ENCODE data around the gene MINDY4.

MINDY4 gene

DNA sequence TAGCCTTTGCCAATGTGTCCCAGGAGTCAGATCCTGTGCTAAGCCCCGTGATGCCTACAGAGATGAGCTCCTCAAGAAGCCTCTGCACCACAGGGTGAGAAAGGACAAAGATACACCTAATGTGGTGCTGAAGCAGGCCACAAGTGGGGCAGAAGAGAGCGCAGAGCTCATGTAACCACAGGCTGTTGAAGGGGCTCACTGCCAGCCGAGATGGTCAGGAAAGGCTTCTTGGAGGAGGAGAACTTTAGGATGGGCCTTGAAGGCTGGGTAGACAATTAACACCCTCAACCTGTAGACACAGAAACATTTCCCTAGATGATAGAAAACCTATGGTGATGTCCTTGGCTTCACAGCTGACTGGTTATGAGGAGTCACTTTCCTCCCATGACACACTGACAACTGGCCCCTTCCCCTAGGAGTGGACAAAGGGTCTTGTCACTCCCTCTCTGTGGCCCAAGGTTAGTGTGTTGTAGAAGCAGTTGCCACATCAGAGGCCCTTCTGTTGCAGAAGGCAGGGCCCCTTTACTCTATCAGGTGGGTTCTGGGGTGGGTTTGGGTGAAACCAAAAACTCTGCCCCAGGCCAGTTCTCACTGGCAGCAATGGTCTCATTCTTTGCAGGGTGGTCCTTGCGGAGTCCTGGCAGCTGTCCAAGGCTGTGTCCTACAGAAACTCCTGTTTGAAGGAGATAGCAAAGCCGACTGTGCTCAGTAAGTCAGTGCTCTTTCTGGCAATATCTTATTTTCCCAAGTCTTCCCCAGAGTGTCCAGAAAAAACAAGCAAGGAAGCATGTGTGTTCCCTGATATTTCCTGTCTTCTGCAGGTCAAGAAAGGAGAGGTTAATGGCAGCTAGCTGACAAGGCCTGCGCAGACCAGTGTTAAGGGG, 69.2 kb downstream of the MINDY4 start:
- DNase-seq, result no peak

DNA sequence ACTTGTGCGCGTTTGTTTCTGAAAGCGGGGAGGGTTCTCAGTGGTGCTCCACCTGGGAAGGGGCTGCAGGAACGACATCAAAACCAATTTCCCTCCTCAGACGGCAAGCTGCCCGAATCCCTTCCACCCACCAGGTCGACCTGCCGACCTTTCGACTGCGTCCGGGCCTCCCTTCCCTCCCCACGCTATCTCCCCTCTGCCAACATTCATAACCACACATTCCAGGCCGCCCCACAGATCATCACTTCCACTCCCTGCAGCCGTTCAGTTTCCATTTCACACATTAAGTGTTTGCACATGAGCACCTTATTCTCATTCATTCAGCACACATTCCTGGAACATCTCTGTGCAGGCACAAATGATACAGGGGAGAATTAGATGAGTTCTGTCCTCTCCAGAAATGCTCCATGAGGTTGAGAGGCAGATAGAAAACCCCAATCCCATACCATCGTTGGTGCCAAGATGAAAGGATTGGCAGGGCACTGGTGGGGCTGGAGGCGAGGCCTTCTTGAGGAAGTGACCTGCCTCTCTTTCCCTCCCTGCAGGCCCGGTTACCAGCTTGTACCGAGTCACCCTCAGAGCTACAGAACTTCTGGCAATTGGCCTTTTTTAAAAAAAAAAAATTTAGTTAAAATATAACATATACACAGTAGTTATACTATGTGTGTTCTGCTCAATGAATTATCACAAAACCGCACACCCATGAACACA, 70.0 kb downstream of the MINDY4 start:
- no peak for DNase-seq

DNA sequence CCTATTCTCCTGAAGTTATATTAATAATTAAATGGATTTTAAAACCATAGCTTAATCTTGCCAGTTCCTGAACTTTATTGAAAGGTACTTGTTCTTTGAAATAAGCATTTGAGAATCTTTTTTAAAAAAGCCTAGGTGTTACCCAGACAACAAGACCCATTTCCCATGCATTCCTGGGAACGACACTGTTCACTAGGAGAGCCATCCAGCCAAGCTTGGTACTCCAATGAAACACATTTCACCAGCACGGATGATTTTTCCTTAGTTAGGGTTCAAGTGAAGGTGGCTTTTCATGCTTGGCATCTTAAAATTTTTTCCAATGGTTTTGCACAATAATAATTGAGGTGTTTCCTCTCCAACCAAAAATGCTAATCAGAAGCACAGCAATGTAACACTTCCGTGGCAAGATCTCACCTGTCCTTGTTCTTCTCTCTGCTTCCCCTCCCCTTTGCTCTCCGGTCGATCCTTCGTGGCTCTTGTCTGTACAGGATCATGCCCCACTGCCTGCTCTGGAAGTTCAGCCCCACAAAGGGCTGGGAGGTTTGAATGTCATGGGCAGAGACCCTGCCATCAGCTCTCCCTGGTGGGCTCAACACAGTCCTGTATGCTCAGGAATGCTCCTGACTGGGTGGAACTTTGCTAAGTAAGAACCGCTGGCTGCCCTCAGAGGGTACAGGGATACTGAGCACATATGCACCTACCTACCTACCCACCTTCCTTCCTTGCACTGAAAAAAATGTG, 70.8 kb downstream of the MINDY4 start:
- DNase-seq, result no peak

DNA sequence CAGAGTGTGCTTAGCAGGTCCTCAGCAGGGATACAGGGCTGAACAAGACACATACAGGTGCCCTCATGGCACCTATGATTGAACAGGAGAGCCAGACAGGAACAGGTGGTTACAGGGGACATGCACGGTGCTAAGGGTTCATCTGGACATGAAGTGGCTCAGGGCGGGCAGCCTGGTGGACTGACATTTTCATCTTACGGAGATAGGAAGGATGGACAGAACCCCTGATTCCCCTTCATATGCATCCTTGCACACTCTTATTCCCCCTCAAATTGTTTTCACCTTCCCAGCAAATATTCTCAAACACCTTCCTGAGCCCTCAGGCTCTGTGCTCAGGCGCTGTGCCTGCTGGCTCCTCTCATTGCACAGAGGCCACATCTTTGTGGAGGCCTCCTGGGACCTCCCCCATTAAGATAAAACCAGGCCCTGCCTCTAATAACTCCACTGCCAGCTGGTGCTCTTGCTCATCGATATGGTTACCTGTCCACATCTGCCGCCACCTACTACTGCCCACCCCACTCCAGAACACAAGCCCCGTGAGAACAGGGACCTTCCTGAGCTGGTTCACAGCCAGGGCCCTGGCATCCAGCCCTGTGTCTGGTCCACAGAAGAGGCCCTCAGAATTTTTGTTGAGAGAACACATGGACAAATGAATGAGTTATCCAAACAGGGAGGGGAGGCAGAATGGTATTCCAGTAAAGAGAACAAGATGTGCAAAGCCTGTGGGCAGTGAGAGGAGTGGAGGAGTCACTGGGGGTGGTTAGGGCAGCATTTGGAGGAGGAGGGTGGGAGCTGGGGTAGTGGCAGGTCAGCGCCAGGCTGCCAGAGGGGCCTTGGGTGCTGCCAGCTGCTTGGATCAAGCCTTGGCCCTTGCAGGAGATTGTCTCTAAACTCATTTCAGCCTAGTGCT, 71.6 kb downstream of the MINDY4 start:
- DNase-seq, result no peak

DNA sequence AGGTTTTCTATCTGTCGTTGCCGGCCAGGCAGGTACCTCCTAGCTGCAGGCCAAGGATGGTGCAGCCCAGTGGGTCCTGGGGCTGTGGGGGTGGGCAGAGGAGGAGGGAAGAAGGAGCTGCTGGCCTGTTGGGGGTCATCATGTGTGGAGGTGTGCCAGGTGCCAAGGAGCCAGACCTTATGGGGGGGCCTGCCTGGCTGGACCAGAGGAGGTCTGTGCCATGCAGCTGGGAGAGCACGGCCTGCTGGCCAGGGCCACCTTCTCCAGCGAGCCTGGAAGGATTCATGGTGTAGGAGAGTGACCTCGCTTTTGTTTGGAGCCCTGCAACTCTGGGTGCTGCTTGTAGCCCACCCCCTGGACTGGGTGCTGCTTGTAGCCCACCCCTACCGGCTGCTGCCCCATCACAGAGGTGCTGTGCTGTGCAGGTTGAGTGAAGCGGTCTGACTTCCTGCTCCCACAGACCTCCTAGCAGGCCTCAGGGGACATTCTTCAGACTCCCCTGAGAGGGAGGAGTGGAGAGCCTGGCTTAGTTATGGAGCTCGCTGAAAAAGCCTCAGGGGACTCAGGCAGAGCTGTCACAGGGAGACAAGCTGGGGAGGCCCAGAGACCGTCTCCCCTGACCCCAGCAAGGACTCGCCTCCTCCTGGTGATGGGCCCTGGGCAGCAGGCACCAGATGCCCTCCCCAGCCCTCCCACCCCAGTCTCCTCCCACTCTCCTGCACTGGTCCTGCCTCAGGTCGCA, 72.7 kb downstream of the MINDY4 start:
- no peak for DNase-seq

DNA sequence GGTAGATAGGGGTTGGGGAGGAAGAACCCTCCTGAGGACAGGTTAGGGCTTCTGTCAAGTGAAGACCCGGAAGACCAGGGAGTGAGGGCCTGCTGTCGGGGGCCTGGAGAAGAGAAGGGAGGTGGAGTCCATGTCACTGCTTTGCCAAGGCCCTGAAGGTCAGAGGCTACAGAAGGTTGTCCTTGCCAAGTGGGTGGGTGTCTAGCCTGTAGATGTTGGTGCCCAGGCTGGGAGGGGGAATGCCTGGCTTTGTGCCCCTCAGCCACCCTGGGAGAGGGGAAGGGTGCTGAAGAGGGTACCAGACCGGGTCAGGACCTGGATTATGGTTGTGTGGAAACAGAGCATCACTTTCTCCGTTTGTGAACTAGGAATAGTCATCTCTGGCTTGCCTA, 73.3 kb downstream of the MINDY4 start:
- DNase-seq, result no peak

DNA sequence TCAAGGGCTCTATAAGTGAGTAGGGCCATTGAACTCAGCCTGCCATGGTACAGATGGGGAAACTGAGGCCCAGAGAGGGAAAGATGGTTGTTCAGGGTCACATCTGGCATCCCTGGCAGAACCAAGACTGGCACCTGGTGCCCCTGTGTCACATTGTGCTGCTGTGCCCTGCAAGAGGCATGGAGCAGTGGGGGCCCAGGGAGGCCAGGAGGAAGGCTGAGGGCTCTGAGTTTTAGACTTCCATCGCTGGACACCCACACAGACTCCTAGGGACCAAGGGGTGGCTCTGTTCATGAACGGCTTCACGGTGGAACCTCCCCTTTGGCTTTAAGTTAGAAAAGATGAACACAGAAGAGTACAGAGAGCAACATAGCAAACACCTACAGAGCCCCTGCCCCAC, 73.7 kb downstream of the MINDY4 start:
- DNase-seq, result no peak

DNA sequence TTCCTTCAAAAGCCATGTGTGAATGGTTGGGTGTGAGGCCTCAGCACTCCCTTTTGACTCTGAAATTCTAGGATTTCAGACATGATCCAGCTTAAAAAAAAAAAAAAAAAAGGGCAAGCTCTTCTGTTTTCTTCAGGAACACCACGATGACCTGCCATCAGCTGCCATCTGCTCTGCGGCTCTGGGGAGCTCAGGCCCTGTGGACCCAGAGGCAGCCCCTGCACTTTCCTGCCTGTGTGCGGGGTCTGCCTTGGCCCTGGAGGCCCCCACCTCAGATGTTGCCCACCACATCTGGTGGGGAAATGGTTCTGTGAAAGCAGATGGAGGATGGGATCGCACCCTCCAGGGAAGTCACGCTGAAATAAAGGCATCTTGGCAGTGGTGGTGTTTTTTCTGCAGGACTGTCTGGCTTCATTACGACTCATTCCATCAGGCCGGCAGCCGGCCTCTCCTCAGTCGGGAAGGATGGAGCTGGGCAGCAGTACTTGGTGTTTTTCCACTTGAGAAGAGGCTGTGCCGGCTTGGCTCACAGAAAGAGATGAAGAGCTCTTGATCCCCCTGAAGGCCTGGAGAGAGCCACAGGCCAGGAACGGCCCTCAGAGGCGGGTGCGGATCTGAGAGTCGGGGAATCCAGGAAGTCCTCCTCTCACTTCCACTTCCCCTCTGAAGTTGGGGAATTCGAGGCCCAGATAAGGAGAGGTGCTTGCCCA, 74.4 kb downstream of the MINDY4 start:
- DNase-seq, result no peak

DNA sequence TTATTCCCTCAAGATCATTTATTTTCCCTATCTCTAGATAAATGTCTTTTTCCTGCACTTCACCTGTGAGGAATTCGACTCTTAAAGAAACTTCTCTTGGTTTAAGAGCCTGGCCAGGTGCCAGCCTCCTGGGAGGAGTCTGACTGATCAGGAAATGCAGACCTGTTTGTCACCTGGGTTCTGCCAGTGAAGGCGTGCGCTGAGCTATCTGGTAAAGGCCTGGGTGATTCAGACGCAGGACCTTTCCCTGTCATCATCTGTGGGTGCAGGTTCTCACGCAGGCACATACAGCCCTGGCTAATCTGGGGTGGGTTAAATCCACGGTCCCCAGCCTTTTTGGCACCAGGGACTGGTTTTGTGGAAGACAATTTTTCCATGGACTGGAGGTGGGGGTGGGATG, 75.2 kb downstream of the MINDY4 start:
- no peak for DNase-seq

DNA sequence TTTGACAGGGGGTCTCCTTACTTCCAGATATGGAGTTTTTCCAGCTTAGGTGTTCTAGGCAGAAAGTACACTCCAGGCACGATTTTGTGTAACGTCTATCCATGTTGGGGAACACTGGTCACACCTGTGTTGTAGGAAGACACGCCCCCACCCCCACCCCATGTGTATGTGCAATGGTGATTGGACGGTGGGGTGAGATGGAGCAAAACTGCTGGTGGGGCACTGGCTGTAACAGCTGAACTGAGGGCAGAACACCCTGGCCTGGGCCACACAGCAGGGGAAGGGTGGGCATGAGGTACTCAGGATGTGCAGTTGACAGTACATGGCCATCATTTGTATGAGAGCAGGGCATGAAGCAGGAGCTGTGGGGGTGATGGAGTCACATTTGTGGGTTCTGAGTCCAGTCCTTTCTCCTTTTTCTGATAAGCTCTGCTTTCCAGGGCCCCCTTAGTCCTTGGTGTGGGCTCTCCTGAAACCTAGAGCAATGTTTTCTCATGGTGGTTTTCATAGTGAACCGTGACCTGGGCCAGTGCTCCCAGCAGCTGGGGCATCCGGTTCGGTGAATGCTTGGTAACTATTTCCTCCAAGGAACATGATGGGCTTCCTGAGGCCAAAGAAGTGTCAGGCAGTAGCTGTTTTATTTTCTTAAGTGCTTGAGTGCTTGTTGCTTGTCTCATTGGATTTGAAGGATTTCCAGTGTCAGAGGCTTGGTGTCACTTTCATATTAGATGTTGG, 77.1 kb downstream of the MINDY4 start:
- no peak for DNase-seq

DNA sequence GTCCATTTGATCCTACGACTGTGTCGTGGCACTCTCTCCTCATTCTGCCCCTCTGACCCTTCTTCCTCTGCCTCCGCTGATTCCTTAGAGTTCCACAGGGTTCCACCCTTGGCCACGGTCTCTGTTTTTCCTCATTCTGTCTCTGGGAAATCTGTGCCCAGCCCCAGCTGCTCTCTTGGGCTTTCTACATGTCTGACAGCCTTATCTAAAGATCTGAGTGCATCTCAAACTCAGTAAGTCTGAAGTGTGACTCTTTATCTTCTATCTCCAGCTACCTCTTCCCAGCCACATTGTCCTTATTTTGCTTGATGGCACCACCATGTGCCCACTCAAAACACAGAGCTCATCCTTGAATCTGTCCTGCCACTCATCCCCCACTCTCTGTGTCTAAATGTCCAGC, 78.3 kb downstream of the MINDY4 start:
- DNase-seq, result no peak

DNA sequence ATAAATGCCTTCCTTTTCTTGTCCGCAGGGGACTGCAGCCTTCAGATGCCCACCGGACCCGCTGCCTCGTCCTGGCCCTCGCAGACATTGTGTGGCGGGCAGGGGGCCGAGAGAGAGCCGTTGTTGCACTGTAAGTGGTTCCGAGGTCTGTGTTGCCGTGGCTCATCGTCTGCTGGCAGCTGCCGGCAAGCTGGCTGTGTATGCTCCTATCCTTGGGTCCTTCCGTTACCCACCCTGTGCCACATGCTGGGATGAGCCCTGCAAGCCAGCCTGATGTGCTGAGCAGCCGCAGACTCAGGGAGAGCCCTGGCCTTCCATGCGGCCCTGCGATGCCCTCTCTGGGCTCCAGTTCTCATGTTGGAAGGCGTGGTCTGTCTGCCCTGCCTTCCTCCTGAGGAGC, 79.2 kb downstream of the MINDY4 start:
- DNase-seq, result no peak

DNA sequence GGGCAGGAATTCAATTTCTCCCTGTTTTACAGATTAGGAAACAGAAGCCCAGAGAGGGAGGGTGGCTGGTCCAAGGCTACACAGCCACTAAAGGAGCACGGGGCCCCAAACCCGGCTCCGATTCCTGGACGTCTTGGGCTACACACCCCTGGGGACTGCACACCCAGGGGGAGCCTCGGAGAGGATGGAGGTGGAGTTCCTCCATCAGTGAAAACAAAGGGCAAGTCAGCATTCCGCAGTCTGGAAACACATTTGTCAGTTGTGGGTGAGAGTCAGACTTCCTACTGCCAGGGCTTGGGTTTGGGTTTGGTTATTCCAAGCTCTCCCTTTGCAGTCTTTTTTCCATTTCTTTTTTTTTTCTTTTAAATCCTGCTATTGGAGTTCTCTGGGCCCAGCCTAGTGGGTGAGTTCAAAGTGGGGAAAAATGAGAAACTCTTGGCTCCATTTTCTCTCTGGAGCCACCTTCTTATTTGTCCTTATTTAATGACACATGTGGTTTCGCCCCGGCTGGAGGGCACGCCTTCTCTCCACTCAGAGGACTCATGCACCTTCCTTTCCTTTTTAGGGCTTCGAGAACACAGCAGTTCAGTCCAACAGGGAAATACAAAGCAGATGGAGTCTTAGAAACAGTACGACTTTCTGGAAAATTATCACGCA, 80.6 kb downstream of the MINDY4 start:
- no peak for DNase-seq

DNA sequence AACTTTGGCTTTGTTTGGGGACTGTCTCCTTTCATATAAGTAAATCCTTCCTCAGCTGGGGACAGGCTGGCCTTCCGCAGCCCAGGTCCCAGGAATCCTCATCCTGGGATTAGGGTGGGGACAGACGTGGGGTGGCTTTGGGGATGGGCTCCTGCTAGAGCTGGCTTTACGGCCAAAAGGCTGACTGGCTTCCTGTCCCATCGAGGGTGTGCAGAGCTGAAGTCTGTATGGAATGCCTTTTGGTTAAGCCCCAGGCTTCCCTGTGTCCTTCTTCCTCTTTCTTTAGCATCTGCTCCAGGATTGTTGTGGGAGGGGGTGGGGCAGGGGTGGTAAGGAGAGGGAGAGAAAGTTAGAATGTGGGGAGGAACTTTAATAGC, 81.1 kb downstream of the MINDY4 start:
- no peak for DNase-seq

DNA sequence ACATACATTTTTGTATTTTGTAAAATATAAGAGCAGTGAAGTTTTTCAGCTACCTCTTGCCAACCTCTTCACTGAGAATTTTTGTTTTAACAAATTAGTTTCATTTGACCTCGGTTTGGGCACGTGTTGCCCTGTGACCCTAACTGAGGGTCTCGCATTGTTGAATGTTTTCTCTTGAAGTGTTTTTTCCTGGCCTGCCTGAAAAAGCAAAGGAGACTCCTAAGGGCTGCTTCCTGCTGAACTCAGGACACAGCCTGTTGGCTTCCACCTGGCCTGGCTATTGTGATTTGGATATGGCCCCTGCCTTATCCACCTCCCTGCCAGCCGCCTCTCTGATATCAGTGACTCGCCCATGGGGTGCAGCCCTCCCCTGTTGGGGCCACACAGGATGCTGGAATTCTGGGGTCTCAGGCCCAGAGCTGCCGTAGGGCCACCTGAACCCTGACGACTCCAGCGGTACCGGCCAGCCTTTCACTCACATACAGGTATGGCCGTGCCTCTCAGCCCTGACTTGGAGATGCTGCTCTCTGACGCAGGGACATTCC, 81.6 kb downstream of the MINDY4 start:
- no peak for DNase-seq

DNA sequence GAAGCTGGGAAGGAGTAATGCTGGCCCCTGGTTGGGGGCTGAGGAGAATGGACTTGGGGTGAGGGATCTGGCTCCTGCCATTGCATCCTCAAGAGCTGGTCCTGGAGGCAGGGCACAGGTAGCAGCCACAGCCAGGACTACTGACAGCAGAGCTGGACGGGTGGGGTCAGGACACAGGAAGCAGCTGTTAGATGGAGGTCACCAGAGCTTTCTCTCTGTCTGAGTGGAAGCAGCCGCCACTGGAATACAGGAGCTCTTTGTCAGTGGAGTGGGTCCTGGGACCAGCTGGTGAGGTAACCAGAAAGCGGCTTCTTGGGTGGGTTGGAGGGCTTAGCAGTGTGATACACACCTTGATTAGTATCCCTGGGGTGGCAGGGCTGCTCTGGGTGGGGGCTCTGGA, 82.4 kb downstream of the MINDY4 start:
- no peak for DNase-seq

DNA sequence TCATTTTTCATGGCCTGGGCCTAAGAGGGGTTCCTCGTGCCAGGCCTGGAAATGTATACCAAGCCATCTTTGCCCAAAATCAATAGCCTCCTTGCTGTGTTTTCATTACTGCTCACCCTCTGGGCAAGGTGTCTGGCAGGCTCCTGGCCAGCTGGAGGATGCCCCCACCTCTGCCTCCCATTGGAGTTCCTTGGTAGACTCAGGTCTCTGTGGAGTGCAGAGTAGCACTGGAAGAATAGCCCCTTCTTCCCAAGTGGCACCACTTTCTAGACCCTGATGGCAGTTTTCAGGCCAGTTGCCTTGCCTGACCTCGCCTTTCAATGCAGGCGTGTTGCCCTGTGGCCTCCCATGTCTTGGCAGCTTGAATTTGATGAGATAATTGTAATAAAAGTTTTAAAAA, 84.7 kb downstream of the MINDY4 start:
- no peak for DNase-seq

DNA sequence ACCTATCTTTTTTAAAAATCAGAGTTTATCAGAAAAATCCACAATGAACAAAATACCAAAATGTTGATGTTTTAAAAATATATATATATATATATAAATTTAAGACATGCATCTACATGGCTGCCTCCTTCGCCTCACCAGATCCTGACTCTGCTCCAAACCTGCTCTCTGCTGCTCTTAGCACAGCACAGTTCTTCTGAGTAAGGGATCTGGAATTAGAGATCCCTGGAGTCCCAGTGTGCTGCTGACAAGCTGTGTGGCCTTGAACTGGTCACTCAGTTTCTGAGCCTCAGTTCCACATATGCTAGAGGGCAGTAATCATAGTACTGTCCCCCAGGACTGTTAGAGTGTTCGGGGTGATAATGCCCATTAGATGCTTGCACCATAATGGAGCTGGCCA, 87.4 kb downstream of the MINDY4 start:
- DNase-seq, result no peak

DNA sequence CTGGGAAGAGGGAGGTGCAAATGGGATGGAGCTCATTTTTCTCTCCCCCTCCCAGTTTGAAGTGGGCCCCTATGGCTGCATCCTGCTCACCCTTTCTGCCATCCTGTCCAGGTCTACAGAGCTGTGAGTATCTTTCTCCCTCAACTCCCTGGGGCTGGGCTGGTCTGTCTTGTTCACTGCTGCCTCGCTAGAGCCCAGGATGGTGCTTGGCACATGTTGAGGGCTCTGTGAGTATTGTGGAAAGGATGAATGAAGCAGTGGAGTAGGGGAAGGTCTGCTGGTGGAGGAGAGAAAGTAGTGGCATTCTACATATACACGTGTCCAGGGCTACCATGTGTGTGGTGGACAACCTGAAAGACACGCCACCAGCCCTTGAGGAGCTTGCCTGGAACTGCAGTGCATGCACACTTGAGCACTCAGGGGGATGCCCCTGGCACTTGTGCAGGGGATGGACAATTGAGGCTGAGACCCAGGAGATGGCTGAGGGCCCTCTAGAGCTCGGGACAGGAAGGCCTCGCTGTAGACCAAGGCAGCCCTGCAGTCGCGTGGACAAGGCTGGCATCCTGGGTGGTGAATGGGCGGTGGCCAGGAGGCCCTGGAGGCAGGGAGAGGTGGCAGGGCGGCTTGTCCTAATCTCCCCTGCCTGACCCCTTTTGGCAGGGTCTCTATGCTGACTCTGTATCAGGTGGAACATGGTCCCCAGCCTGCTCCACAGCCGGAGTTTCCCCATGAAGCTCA, 88.2 kb downstream of the MINDY4 start:
- DNase-seq, result no peak

All from NCI-H187 treated with DMSO at 0.1 percent for 48 hours (cell line).